Measurements from ENCODE around the gene OGA. TPM values are rescaled to one million over a fixed set of nuclear protein-coding genes. Genes with fewer than 3 reads are reported as not detected.

Gene OGA
- total and polyA plus RNA-seq, 2 experiments from 2014 or later = 46.1 to 76.8 TPM

DNA sequence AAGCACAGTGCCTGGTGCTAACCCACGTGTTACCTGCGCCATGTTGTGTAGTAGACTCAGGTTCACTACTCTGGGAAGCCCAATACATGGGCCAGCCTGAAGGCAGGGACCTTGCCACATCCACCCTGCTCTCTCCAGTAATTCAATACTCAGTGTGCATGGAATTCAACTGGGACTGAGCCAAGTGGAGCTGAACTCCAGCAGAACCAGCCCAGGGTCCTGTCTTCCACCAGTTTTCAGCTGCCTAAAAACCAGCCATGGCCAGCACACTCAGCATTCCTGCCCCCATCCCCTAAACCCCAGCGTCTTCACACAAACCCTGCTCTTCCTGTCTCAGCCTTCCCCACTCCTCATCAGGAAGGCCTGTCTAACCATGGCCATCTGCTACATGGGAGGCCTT, 57.7 kb downstream of the OGA start:
- Histone ChIP-seq H3K79me2 (no peaks in the 10 kb centered on the region), H3K27me3 (peaks cover 11% of the 10 kb centered on the region), H3K27ac (no peak overlapping the region), H4K20me1 (ENCODE audit: insufficient read depth, poor library complexity, severe bottlenecking) (no peaks in the 10 kb centered on the region), H3K4me2 (no peak overlapping the region), H3K9me2 (replicated peaks; ENCODE audit: insufficient read depth) (no peaks in the 10 kb centered on the region), H3K4me3 (no peak overlapping the region), H3K4me1 (ENCODE audit: insufficient read depth) (no peaks in the 10 kb centered on the region), H3K36me3 (replicated peaks; ENCODE audit: insufficient read depth, low read depth) (no peaks in the 10 kb centered on the region), H3K9me3 (ENCODE audit: low read depth) (no peaks in the 10 kb centered on the region), H2AFZ (no peak overlapping the region)
- no peak for DNase-seq (ENCODE audit: low spot score)
- TF ChIP-seq CTCF (IDR thresholded peaks at IDR 0.05; ENCODE audit: poor library complexity) (no peak), EZH2phosphoT487 (IDR thresholded peaks at IDR 0.05; ENCODE audit: low read depth, severe bottlenecking, unreplicated experiment) (no peak), EZH2 (IDR thresholded peaks at IDR 0.05; ENCODE audit: borderline replicate concordance) (no peak)
- WGBS (ENCODE audit: low lambda C conversion rate, missing lambda C conversion rate) = 81% methylated on average over 3 of the region's 3 CpGs

GRCh38 chr10:101759309-101760247, 58.7 kb downstream of the OGA start:
- TF ChIP-seq EZH2phosphoT487 (IDR thresholded peaks at IDR 0.05; ENCODE audit: low read depth, severe bottlenecking, unreplicated experiment) (no peak), CTCF (IDR thresholded peaks at IDR 0.05; ENCODE audit: poor library complexity) (no peak), EZH2 (IDR thresholded peaks at IDR 0.05; ENCODE audit: borderline replicate concordance) (no peak)

GRCh38 chr10:101758858-101759257, 59.4 kb downstream of the OGA start:
- no peak for DNase-seq (ENCODE audit: low spot score)
- Histone ChIP-seq H3K27me3 (peaks cover 7% of the 10 kb centered on the region), H3K79me2 (no peaks in the 10 kb centered on the region), H3K4me2 (no peak overlapping the region), H3K9me3 (ENCODE audit: low read depth) (no peaks in the 10 kb centered on the region), H2AFZ (no peak overlapping the region), H3K9me2 (replicated peaks; ENCODE audit: insufficient read depth) (no peaks in the 10 kb centered on the region), H3K36me3 (replicated peaks; ENCODE audit: insufficient read depth, low read depth) (no peaks in the 10 kb centered on the region), H3K27ac (no peak overlapping the region), H4K20me1 (ENCODE audit: insufficient read depth, poor library complexity, severe bottlenecking) (no peaks in the 10 kb centered on the region), H3K4me3 (no peak overlapping the region), H3K4me1 (ENCODE audit: insufficient read depth) (no peaks in the 10 kb centered on the region)
- TF ChIP-seq EZH2phosphoT487 (IDR thresholded peaks at IDR 0.05; ENCODE audit: low read depth, severe bottlenecking, unreplicated experiment) (no peak), EZH2 (IDR thresholded peaks at IDR 0.05; ENCODE audit: borderline replicate concordance) (no peak), CTCF (IDR thresholded peaks at IDR 0.05; ENCODE audit: poor library complexity) (no peak)
- 97% methylated on average over 2 of the region's 2 CpGs for WGBS (ENCODE audit: low lambda C conversion rate, missing lambda C conversion rate)

More at GRCh38 chr10:101759309-101760247, 58.7 kb downstream of the OGA start:
- no peak for DNase-seq (ENCODE audit: low spot score)
- no peaks in the 10 kb centered on the region for H3K36me3 ChIP-seq (replicated peaks; ENCODE audit: insufficient read depth, low read depth)
- no peak overlapping the region for H2AFZ ChIP-seq
- peaks cover 7% of the 10 kb centered on the region for H3K27me3 ChIP-seq
- no peak overlapping the region for H3K4me3 ChIP-seq
- no peaks in the 10 kb centered on the region for H3K9me2 ChIP-seq (replicated peaks; ENCODE audit: insufficient read depth)
- WGBS (ENCODE audit: low lambda C conversion rate, missing lambda C conversion rate) = 52% methylated on average over 12 of the region's 12 CpGs
- H3K27ac ChIP-seq = no peak overlapping the region
- H4K20me1 ChIP-seq (ENCODE audit: insufficient read depth, poor library complexity, severe bottlenecking) = no peaks in the 10 kb centered on the region
- no peaks in the 10 kb centered on the region for H3K4me1 ChIP-seq (ENCODE audit: insufficient read depth)
- no peaks in the 10 kb centered on the region for H3K9me3 ChIP-seq (ENCODE audit: low read depth)
- no peak overlapping the region for H3K4me2 ChIP-seq
- H3K79me2 ChIP-seq = no peaks in the 10 kb centered on the region
